Endothelial cell of umbilical vein (primary cell): ENCODE measurements around the gene CIB4. TPM values are rescaled to one million over a fixed set of nuclear protein-coding genes. Genes with fewer than 3 reads are reported as not detected.

Experiments
- BruUV-seq: library from RNA; stranded (reverse); fragments of 400-500 nt; replicated peaks from 2 replicates; lab custom pipeline; 2021; lab: Mats Ljungman, UMichigan
- CTCF ChIA-PET: fragments of 300-600, 350-600 bp; sonication (Branson Sonifier 250); formaldehyde crosslinking; loops from one replicate; lab custom pipeline; 2021; ENCODE audit warnings: antibody characterized with exemption, inconsistent platforms; lab: Charles Lee
- POLR2A ChIA-PET: fragments of 300-600, 350-600 bp; sonication (Branson Sonifier 250); formaldehyde crosslinking; loops from one replicate; lab custom pipeline; 2021; ENCODE audit warnings: antibody characterized with exemption, inconsistent platforms; lab: Charles Lee
- DNase-seq: peaks from one replicate; pipeline ENCODE4 v3.0.0-alpha.2; 2011; ENCODE audit warnings: low read depth, low spot score
- FAIRE-seq: peaks from 2 replicates; lab custom pipeline; 2011; peaks lifted over from hg19 to GRCh38; lab: Jason Lieb, UNC
- H2AFZ ChIP-seq: 2 replicates; pipeline ENCODE4 v1.6.0; 2012; ENCODE audit warnings: low read depth, low read length, control low read depth, inconsistent platforms
- H3K27ac ChIP-seq: 2 replicates; pipeline ENCODE4 v1.5.1; 2011; ENCODE audit warnings: low read depth, mild to moderate bottlenecking, control low read depth, low read length, moderate library complexity; ENCODE audit not compliant: insufficient read depth
- H3K27me3 ChIP-seq, 2 experiments: 2 replicates each; pipeline versions ENCODE4 v1.6.0 to v1.6.1; 2011; ENCODE audit warnings: low read length in 2 of 2, mixed read lengths in 1 of 2; ENCODE audit not compliant: control insufficient read depth in 2 of 2, insufficient read depth in 2 of 2
- H3K36me3 ChIP-seq, 2 experiments: 2 replicates in 1 of 2; 3 replicates in 1 of 2; pipeline ENCODE4 v1.5.1; 2011; ENCODE audit warnings: low read length in 2 of 2, mild to moderate bottlenecking in 1 of 2, moderate library complexity in 1 of 2; ENCODE audit not compliant: control insufficient read depth in 2 of 2, insufficient read depth in 2 of 2; ENCODE audit errors: extremely low read depth in 1 of 2
- H3K4me1 ChIP-seq: 3 replicates; pipeline ENCODE4 v1.5.1; 2011; ENCODE audit warnings: mild to moderate bottlenecking, low read length; ENCODE audit not compliant: control insufficient read depth, insufficient read depth; ENCODE audit errors: extremely low read depth
- H3K4me2 ChIP-seq: 2 replicates; pipeline ENCODE4 v1.6.1; 2011; ENCODE audit warnings: low read length, control low read depth, mixed read lengths; ENCODE audit not compliant: insufficient read depth
- H3K4me3 ChIP-seq, 3 experiments: fragments of 200-600 bp in 1 of 3; sonication (generic), shearing (Covaris generic) in 1 of 3; replicated peaks in 1 of 3; 2 replicates each; pipeline ENCODE4 v1.5.1; 2011 to 2016; ENCODE audit warnings: control low read depth in 3 of 3, low read length in 3 of 3, mild to moderate bottlenecking in 2 of 3, inconsistent platforms in 1 of 3, low read depth in 1 of 3, moderate library complexity in 1 of 3; ENCODE audit not compliant: insufficient read depth in 1 of 3
- H3K79me2 ChIP-seq: 2 replicates; pipeline ENCODE4 v1.6.0; 2012; ENCODE audit warnings: low read length, inconsistent platforms; ENCODE audit not compliant: control insufficient read depth, insufficient read depth
- H3K9ac ChIP-seq: replicated peaks from 2 replicates; pipeline ENCODE3; 2011; ENCODE audit warnings: low read length, control low read depth; ENCODE audit not compliant: insufficient read depth; ENCODE audit errors: extremely low read depth
- H3K9me1 ChIP-seq: replicated peaks from 3 replicates; pipeline ENCODE4 v1.6.0; 2011; ENCODE audit warnings: mild to moderate bottlenecking, low read length; ENCODE audit not compliant: control insufficient read depth, insufficient read depth; ENCODE audit errors: extremely low read depth
- H3K9me3 ChIP-seq: replicated peaks from 2 replicates; pipeline ENCODE4 v1.5.1; 2012; ENCODE audit warnings: low read length, inconsistent platforms; ENCODE audit not compliant: control insufficient read depth, insufficient read depth
- H4K20me1 ChIP-seq: replicated peaks from 2 replicates; pipeline ENCODE3; 2011; ENCODE audit warnings: mild to moderate bottlenecking, low read length; ENCODE audit not compliant: control insufficient read depth, insufficient read depth; ENCODE audit errors: extremely low read depth
- CTCF ChIP-seq, 2 donors: IDR thresholded peaks; 1 replicate in 1 of 2; 2 replicates in 1 of 2; pipeline ENCODE4 v1.5.1; 2011; ENCODE audit warnings: low read length in 2 of 2, mild to moderate bottlenecking in 2 of 2, moderate library complexity in 2 of 2, control low read depth in 1 of 2, inconsistent platforms in 1 of 2, low read depth in 1 of 2; ENCODE audit not compliant: insufficient read depth in 1 of 2; ENCODE audit errors: extremely low read depth in 1 of 2
- EZH2 ChIP-seq: IDR thresholded peaks from 2 replicates; pipeline ENCODE4 v1.6.1; 2012; ENCODE audit warnings: borderline replicate concordance, low read depth, mild to moderate bottlenecking, moderate library complexity, low read length, inconsistent platforms; ENCODE audit not compliant: severe bottlenecking
- FOS ChIP-seq: IDR thresholded peaks from 2 replicates; pipeline ENCODE4 v1.6.1; 2011; ENCODE audit warnings: mild to moderate bottlenecking, low read length, moderate library complexity, borderline replicate concordance; ENCODE audit not compliant: insufficient read depth
- GATA2 ChIP-seq: IDR thresholded peaks from 2 replicates; pipeline ENCODE4 v1.7.0; 2011; ENCODE audit warnings: low read depth, mild to moderate bottlenecking, moderate library complexity, mixed read lengths, low read length; ENCODE audit not compliant: insufficient read length, insufficient read depth
- JUN ChIP-seq: IDR thresholded peaks from 2 replicates; pipeline ENCODE4 v1.6.1; 2011; ENCODE audit warnings: borderline replicate concordance, low read depth; ENCODE audit not compliant: insufficient read length, insufficient read depth
- MYC ChIP-seq: IDR thresholded peaks from one replicate; pipeline ENCODE4 v1.6.1; 2011; ENCODE audit warnings: mild to moderate bottlenecking, low read depth, low read length
- POLR2A ChIP-seq: IDR thresholded peaks from 2 replicates; pipeline ENCODE4 v1.6.1; 2012; ENCODE audit warnings: low read depth, mild to moderate bottlenecking, control low read depth, low read length
- POLR2AphosphoS5 ChIP-seq: IDR thresholded peaks from 2 replicates; pipeline ENCODE4 v1.6.1; 2012; ENCODE audit warnings: low read depth, mild to moderate bottlenecking, control low read depth, low read length, moderate library complexity; ENCODE audit not compliant: insufficient read depth
- dilution Hi-C: fragments of 300-500 bp; cut with MboI; formaldehyde crosslinking; loops from one replicate; pipeline ENCODE4 v1.15.0; 2019; ENCODE audit warnings: low sequenced_read_pairs; ENCODE audit not compliant: extremely low pct_ligation_motif_present
- intact Hi-C: fragments of 100-400 bp; cut with micrococcal nuclease; formaldehyde crosslinking; loops from one replicate; pipeline ENCODE4 v1.10.0; 2022
- polyA plus RNA-seq, 4 experiments: library from polyadenylated mRNA; depleted of rRNA in 3 of 4; stranded (reverse) in 3 of 4; unstranded in 1 of 4; fragments of >200 nt; gene quantifications; 2 replicates each; pipeline versions ENCODE4 v1.2.1 to v1.2.3, GENCODE V29; 2011 to 2012; ENCODE audit warnings: missing spikeins in 1 of 4
- total RNA-seq: library from RNA; stranded (reverse); gene quantifications from 2 replicates; pipeline ENCODE4 v1.2.3, GENCODE V29; 2021
- TF ChIP-seq, protein P1 (sequence below): IDR thresholded peaks from 2 replicates; pipeline ENCODE4 v1.6.1; 2011; ENCODE audit not compliant: insufficient read depth, insufficient read length

Gene CIB4
- total and polyA plus RNA-seq, 2 donors (not counting 3 experiments of a cell fraction or from before 2014, with no cell fraction given), result not detected

GRCh38 chr2:26571316-26571715, 69.8 kb downstream of the CIB4 start:
- Histone ChIP-seq H4K20me1 (no peaks in the 10 kb centered on the region), H3K4me2 (no peak overlapping the region), H3K27ac (no peak overlapping the region), H3K9ac (no peak overlapping the region), H2AFZ (no peak overlapping the region), H3K79me2 (no peaks in the 10 kb centered on the region), H3K36me3 (no peaks in the 10 kb centered on the region), H3K9me1 (no peaks in the 10 kb centered on the region), H3K27me3 (peaks cover 5 to 13% of the 10 kb centered on the region in 2 experiments), H3K9me3 (no peaks in the 10 kb centered on the region), H3K4me3 (no peak overlapping the region), H3K4me1 (no peaks in the 10 kb centered on the region)
- dilution Hi-C loops (no loop called here), intact Hi-C loops (no loop called here)
- TF ChIP-seq EZH2, result no peak
- no peak for TF ChIP-seq GATA2
- no peak for TF ChIP-seq POLR2A
- TF ChIP-seq, protein P1, sequence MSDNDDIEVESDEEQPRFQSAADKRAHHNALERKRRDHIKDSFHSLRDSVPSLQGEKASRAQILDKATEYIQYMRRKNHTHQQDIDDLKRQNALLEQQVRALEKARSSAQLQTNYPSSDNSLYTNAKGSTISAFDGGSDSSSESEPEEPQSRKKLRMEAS, result no peak
- TF ChIP-seq POLR2AphosphoS5, result no peak
- no peak for TF ChIP-seq JUN
- no peak for TF ChIP-seq CTCF (IDR thresholded peaks at IDR 0.05; ENCODE audit: extremely low read depth in 1 of 2, insufficient read depth in 1 of 2, low read depth in 1 of 2, low read length in 2 of 2)
- no peak for TF ChIP-seq FOS
- no peak for TF ChIP-seq MYC
- DNase-seq, result no peak
- CTCF ChIA-PET, result no interaction called here
- POLR2A ChIA-PET, result no interaction called here
- no peak for FAIRE-seq
- no TSS peak for BruUV-seq
